Nephron progenitor cell (in vitro differentiated cells): ENCODE results near the gene MED7.
"Not testable (repeated sequence)": the region's sequence is repeated elsewhere in the genome, so short reads cannot be mapped to it uniquely, and the experiment has no call there.

Experiments
- DNase-seq: peaks from one replicate; pipeline ENCODE4 v3.0.0; 2021
- H3K27ac Mint-ChIP-seq: 2 replicates; pipeline ENCODE4 v1.8.0; 2021; ENCODE audit warnings: mild to moderate bottlenecking, moderate library complexity, mixed read lengths
- H3K27me3 Mint-ChIP-seq: 2 replicates; pipeline ENCODE4 v1.8.0; 2021; ENCODE audit warnings: mild to moderate bottlenecking, low read depth, mixed read lengths; ENCODE audit not compliant: poor library complexity
- H3K36me3 Mint-ChIP-seq: 2 replicates; pipeline ENCODE4 v1.8.0; 2021; ENCODE audit warnings: low read depth, mixed read lengths
- H3K4me1 Mint-ChIP-seq: 2 replicates; pipeline ENCODE4 v1.8.0; 2021; ENCODE audit warnings: mixed read lengths
- H3K4me3 Mint-ChIP-seq: 2 replicates; pipeline ENCODE4 v1.8.0; 2021; ENCODE audit warnings: mild to moderate bottlenecking, moderate library complexity, mixed read lengths
- H3K9me3 Mint-ChIP-seq: 2 replicates; pipeline ENCODE4 v1.8.0; 2021; ENCODE audit warnings: mild to moderate bottlenecking, moderate library complexity, mixed read lengths
- TF ChIP-seq, protein P1 (sequence below): fragments of 200-600 bp; sonication (generic); IDR thresholded peaks from 2 replicates; pipeline ENCODE4 v1.5.0; 2021; ENCODE audit warnings: antibody characterized with exemption

MED7 gene, protein sequence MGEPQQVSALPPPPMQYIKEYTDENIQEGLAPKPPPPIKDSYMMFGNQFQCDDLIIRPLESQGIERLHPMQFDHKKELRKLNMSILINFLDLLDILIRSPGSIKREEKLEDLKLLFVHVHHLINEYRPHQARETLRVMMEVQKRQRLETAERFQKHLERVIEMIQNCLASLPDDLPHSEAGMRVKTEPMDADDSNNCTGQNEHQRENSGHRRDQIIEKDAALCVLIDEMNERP

DNA sequence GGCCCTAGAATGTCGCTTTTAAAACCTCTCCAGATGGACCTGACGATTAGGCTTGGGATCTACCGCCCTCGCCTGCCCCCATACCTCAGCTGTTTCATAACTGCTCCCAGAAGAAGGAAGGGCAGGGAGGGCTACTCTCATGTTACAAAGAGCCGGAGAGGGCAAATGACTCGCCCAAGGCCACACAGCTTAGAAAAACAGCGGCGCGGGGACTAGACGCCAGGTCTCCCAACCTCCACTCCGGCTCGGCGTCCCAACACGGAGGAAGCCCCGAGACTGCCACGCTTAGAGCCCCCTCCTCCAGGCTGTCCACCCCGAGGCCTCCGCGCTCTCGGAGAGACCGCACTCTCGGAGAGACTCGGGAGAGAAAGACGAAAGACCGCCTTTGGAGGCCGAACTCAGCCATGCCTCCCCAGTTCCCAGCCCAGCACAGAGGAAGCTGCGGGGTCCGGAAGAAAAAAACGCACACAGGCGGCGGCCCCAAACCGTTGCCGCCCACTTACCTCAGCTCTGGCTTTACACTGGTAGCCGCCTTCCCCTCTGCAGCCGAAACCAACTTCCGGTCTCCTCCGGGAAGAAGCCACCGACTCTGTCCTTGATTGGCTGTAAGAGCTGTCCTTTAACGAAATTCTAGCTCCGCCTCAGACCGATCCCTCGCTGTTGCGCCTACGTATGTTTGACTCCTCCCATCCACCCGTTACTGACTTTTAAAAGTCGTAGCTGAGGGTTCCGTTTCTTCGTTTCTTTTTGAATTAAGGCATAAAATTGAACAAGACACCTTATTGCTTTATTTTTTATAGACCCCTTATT is at the start of gene MED7:
Gene MED7 (minus strand): TSS at position 549 of the 810 bp plus-strand sequence. CDS start 3,434 bp downstream, outside the sequence.
- H3K9me3 Mint-ChIP-seq = peaks cover 17% of the 10 kb centered on the region
- peak; percentile 85 for DNase-seq
- H3K27ac Mint-ChIP-seq = no peak within 1 kb of the TSS
- peaks cover 4% of the 10 kb centered on the region for H3K4me1 Mint-ChIP-seq
- H3K36me3 Mint-ChIP-seq = peaks cover 46% of the 10 kb centered on the region
- peak within 1 kb of the TSS; percentile 91 for H3K4me3 Mint-ChIP-seq
- peaks cover 7% of the 10 kb centered on the region for H3K27me3 Mint-ChIP-seq
- TF ChIP-seq, protein P1, sequence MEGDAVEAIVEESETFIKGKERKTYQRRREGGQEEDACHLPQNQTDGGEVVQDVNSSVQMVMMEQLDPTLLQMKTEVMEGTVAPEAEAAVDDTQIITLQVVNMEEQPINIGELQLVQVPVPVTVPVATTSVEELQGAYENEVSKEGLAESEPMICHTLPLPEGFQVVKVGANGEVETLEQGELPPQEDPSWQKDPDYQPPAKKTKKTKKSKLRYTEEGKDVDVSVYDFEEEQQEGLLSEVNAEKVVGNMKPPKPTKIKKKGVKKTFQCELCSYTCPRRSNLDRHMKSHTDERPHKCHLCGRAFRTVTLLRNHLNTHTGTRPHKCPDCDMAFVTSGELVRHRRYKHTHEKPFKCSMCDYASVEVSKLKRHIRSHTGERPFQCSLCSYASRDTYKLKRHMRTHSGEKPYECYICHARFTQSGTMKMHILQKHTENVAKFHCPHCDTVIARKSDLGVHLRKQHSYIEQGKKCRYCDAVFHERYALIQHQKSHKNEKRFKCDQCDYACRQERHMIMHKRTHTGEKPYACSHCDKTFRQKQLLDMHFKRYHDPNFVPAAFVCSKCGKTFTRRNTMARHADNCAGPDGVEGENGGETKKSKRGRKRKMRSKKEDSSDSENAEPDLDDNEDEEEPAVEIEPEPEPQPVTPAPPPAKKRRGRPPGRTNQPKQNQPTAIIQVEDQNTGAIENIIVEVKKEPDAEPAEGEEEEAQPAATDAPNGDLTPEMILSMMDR = no peak

DNA sequence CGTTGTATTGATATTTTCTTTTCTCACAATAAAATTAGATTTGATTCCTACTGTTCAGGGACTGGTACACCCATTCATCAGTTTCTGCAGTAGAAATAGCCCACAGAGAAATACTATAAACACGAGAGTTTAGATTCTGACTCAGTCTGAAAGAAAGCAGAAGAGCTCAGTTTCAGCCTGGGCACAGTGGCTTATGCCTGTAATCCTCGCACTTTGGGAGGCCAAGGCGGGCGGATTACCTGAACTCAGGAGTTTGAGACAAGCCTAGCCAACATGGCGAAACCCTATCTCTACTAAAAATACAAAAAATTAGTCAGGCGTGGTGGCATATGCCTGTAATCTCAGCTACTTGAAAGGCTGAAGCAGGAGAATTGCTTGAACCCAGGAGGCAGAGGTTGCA is 46.6 kb upstream of the MED7 start:
- TF ChIP-seq, protein P1 = no peak
- no peak for DNase-seq
- no peak overlapping the region for H3K4me3 Mint-ChIP-seq
- peaks cover 15% of the 10 kb centered on the region for H3K4me1 Mint-ChIP-seq
- no peaks in the 10 kb centered on the region for H3K36me3 Mint-ChIP-seq
- H3K27ac Mint-ChIP-seq = no peak overlapping the region
- H3K9me3 Mint-ChIP-seq = peaks cover 6% of the 10 kb centered on the region
- H3K27me3 Mint-ChIP-seq = peaks cover 3% of the 10 kb centered on the region

DNA sequence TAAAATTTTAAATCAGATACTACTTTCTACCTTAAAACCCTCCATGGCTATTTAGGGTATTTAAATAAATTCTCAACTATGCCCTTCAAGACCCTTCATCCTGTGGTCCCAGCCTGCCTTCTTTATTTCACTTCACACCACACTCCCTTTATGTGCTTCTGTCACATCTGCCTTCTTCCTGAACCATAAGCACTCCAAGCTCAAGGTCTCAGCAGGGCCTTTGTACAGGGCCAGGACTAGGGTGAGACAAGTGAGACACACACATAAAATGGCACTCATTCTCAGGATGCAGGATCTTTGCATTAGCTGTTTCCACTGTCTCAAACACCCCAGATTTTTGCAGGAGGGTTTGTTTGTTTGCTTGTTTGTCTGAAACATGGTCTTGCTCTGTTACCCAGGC is 45.6 kb upstream of the MED7 start:
- Mint-ChIP-seq H3K4me1 (peaks cover 15% of the 10 kb centered on the region), H3K36me3 (no peaks in the 10 kb centered on the region), H3K27ac (peak overlapping the region; percentile 22), H3K27me3 (peaks cover 9% of the 10 kb centered on the region), H3K9me3 (peaks cover 2% of the 10 kb centered on the region), H3K4me3 (no peak overlapping the region)
- TF ChIP-seq, protein P1 = no peak
- no peak for DNase-seq

- no peak for DNase-seq
- TF ChIP-seq, protein P1 = no peak
- peaks cover 10% of the 10 kb centered on the region for H3K27me3 Mint-ChIP-seq
- no peak overlapping the region for H3K27ac Mint-ChIP-seq
- H3K4me1 Mint-ChIP-seq = peaks cover 15% of the 10 kb centered on the region
- no peaks in the 10 kb centered on the region for H3K36me3 Mint-ChIP-seq
- no peaks in the 10 kb centered on the region for H3K9me3 Mint-ChIP-seq
- no peak overlapping the region for H3K4me3 Mint-ChIP-seq
Measured at GRCh38 chr5:157187046-157187754, 44.5 kb upstream of the MED7 start.

- Mint-ChIP-seq H3K4me3 (no peak overlapping the region), H3K36me3 (no peaks in the 10 kb centered on the region), H3K9me3 (no peaks in the 10 kb centered on the region), H3K27me3 (peaks cover 16% of the 10 kb centered on the region), H3K4me1 (peaks cover 15% of the 10 kb centered on the region), H3K27ac (no peak overlapping the region)
- no peak for DNase-seq
- TF ChIP-seq, protein P1 = no peak
Measured at GRCh38 chr5:157186309-157187045, 43.8 kb upstream of the MED7 start.

- H3K9me3 Mint-ChIP-seq, H3K36me3 Mint-ChIP-seq, DNase-seq, H3K4me3 Mint-ChIP-seq, H3K27ac Mint-ChIP-seq: not testable (repeated sequence)
- peaks cover 22% of the 10 kb centered on the region for H3K27me3 Mint-ChIP-seq
- peaks cover 15% of the 10 kb centered on the region for H3K4me1 Mint-ChIP-seq
Measured at GRCh38 chr5:157185122-157185521, 42.5 kb upstream of the MED7 start.
